Nephron progenitor cell (in vitro differentiated cells): ENCODE measurements around the gene NKX2-2.

Experiments
- DNase-seq: peaks from one replicate; pipeline ENCODE4 v3.0.0; 2021
- H3K27ac Mint-ChIP-seq: 2 replicates; pipeline ENCODE4 v1.8.0; 2021; ENCODE audit warnings: mild to moderate bottlenecking, moderate library complexity, mixed read lengths
- H3K27me3 Mint-ChIP-seq: 2 replicates; pipeline ENCODE4 v1.8.0; 2021; ENCODE audit warnings: mild to moderate bottlenecking, low read depth, mixed read lengths; ENCODE audit not compliant: poor library complexity
- H3K36me3 Mint-ChIP-seq: 2 replicates; pipeline ENCODE4 v1.8.0; 2021; ENCODE audit warnings: low read depth, mixed read lengths
- H3K4me1 Mint-ChIP-seq: 2 replicates; pipeline ENCODE4 v1.8.0; 2021; ENCODE audit warnings: mixed read lengths
- H3K4me3 Mint-ChIP-seq: 2 replicates; pipeline ENCODE4 v1.8.0; 2021; ENCODE audit warnings: mild to moderate bottlenecking, moderate library complexity, mixed read lengths
- H3K9me3 Mint-ChIP-seq: 2 replicates; pipeline ENCODE4 v1.8.0; 2021; ENCODE audit warnings: mild to moderate bottlenecking, moderate library complexity, mixed read lengths
- CTCF ChIP-seq: fragments of 200-600 bp; sonication (generic); IDR thresholded peaks from 2 replicates; pipeline ENCODE4 v1.5.0; 2021; ENCODE audit warnings: antibody characterized with exemption

NKX2-2 gene

GRCh38 chr20:21503345-21503744 is 10.5 kb downstream of the NKX2-2 start:
- H3K9me3 Mint-ChIP-seq = no peaks in the 10 kb centered on the region

DNA sequence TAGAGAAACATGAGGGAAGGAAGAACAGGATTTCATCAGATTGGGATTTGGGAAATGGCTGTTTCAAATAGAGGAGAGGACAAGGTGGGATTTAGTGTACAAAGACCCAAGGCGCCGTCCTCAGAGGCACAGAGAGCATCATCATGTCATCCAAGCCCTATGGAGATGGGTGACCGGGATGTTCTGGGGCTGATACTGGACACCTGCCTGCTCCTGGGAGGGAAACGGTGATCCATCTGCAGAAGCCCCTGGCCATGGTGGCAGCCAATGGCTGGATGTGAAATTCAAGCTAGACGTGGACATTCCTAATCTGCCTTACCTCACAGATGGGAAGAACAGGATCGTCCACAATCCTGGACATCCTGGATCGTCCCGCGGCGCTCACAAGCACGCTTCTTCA is 12.7 kb downstream of the NKX2-2 start:
- no peak for DNase-seq
- no peaks in the 10 kb centered on the region for H3K4me1 Mint-ChIP-seq
- no peak for TF ChIP-seq CTCF
- H3K9me3 Mint-ChIP-seq = no peaks in the 10 kb centered on the region
- no peak overlapping the region for H3K4me3 Mint-ChIP-seq
- no peaks in the 10 kb centered on the region for H3K36me3 Mint-ChIP-seq
- H3K27ac Mint-ChIP-seq = no peak overlapping the region
- peaks cover 51% of the 10 kb centered on the region for H3K27me3 Mint-ChIP-seq

More at GRCh38 chr20:21503345-21503744, 10.5 kb downstream of the NKX2-2 start:
- H3K27me3 Mint-ChIP-seq = peaks cover 70% of the 10 kb centered on the region
- TF ChIP-seq CTCF = no peak
- DNase-seq = no peak
- no peak overlapping the region for H3K4me3 Mint-ChIP-seq
- no peak overlapping the region for H3K27ac Mint-ChIP-seq
- no peaks in the 10 kb centered on the region for H3K4me1 Mint-ChIP-seq
- no peaks in the 10 kb centered on the region for H3K36me3 Mint-ChIP-seq

DNA sequence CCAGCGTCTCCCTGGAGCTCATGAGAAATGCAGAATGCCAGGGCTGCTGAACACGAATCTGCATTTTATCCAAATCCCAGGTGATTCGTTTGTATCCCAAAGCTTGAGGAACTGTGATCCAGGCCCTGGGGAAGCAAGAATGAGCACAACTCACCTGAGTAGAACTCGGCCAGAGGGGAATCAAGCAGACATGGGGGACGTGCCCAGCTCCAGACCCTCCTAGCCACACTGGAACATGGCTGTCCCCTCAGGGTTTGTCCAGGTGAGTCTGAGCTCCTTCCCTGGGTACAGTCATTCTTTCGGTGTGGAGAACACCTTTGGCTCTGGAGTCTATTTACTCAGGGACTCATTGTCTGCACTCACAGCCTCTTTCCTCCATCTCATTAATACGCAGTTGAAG is 13.3 kb downstream of the NKX2-2 start:
- no peaks in the 10 kb centered on the region for H3K4me1 Mint-ChIP-seq
- H3K27me3 Mint-ChIP-seq = peaks cover 51% of the 10 kb centered on the region
- H3K9me3 Mint-ChIP-seq = no peaks in the 10 kb centered on the region
- no peaks in the 10 kb centered on the region for H3K36me3 Mint-ChIP-seq
- TF ChIP-seq CTCF = no peak
- no peak for DNase-seq
- no peak overlapping the region for H3K4me3 Mint-ChIP-seq
- no peak overlapping the region for H3K27ac Mint-ChIP-seq

- Mint-ChIP-seq H3K27me3 (peaks cover 46% of the 10 kb centered on the region), H3K36me3 (no peaks in the 10 kb centered on the region), H3K4me1 (no peaks in the 10 kb centered on the region), H3K4me3 (no peak overlapping the region), H3K27ac (no peak overlapping the region), H3K9me3 (no peaks in the 10 kb centered on the region)
- no peak for DNase-seq
- TF ChIP-seq CTCF = no peak
Measured at GRCh38 chr20:21499641-21500040, 14.2 kb downstream of the NKX2-2 start.

DNA sequence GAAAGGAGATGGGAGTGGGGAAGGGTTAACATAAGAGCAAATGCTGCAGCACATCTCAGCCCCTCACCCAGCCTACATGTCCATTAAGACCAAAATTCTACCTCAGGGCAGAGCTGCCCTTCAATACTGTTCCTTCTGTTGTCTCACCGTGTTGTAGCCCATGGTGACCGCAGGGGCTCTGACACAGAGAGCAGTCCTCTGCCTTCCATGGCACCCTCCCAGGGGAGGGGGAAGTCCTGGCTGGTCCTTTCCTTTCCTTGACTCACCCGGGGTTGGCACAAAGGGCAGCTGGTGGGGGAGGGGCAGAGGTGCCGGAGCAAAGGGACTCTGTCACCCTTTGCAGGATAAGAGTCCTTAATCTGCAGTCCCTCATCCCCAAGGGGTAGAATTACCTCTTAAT is 15.2 kb downstream of the NKX2-2 start:
- no peak overlapping the region for H3K27ac Mint-ChIP-seq

More for the DNA sequence above, 15.2 kb downstream of the NKX2-2 start:
- Mint-ChIP-seq H3K9me3 (no peaks in the 10 kb centered on the region), H3K36me3 (no peaks in the 10 kb centered on the region), H3K4me1 (no peaks in the 10 kb centered on the region), H3K27me3 (peaks cover 36% of the 10 kb centered on the region), H3K4me3 (no peak overlapping the region)
- no peak for TF ChIP-seq CTCF
- DNase-seq = no peak
